Kidney (tissue), 14 donors: ENCODE data around the gene AICDA. TPM values are rescaled to one million over a fixed set of nuclear protein-coding genes. Genes with fewer than 3 reads are reported as not detected.

Experiments used
- DNase-seq, 5 donors: peaks; one replicate each; pipeline ENCODE4 v3.0.0-alpha.2; 2013 to 2020
- FAIRE-seq: peaks from 2 replicates; lab custom pipeline; 2012; peaks lifted over from hg19 to GRCh38; lab: Jason Lieb, UNC
- H3K27ac ChIP-seq, 2 donors: one replicate each; pipeline ENCODE4 v1.7.0; 2013; ENCODE audit warnings: low read depth in 2 of 2, low read length in 2 of 2, inconsistent platforms in 1 of 2
- H3K27me3 ChIP-seq: one replicate; pipeline ENCODE4 v1.7.1; 2013; ENCODE audit warnings: low read length, inconsistent platforms; ENCODE audit not compliant: control insufficient read depth, insufficient read depth
- H3K36me3 ChIP-seq, 3 donors: one replicate each; pipeline versions ENCODE4 v1.7.0 to v1.7.1; 2013; ENCODE audit warnings: low read length in 3 of 3, control low read depth in 1 of 3, inconsistent platforms in 1 of 3; ENCODE audit not compliant: insufficient read depth in 3 of 3, control insufficient read depth in 2 of 3
- H3K4me1 ChIP-seq, 3 donors: one replicate each; pipeline versions ENCODE4 v1.7.0 to v1.7.1; 2013; ENCODE audit warnings: low read length in 3 of 3, inconsistent platforms in 1 of 3, low read depth in 1 of 3; ENCODE audit not compliant: control insufficient read depth in 2 of 3, insufficient read depth in 2 of 3
- H3K4me3 ChIP-seq, 3 donors: one replicate each; pipeline versions ENCODE4 v1.7.0 to v1.8.1; 2013; ENCODE audit warnings: low read length in 3 of 3, control low read depth in 1 of 3, inconsistent platforms in 1 of 3
- H3K9ac ChIP-seq, 3 donors: one replicate each; pipeline versions ENCODE4 v1.7.0 to v1.7.1; 2013; ENCODE audit warnings: low read length in 3 of 3, control low read depth in 1 of 3, inconsistent platforms in 1 of 3
- H3K9me3 ChIP-seq, 3 donors: one replicate each; pipeline versions ENCODE4 v1.7.0 to v1.7.1; 2013; ENCODE audit warnings: low read length in 3 of 3, control low read depth in 1 of 3, inconsistent platforms in 1 of 3; ENCODE audit not compliant: control insufficient read depth in 2 of 3, insufficient read depth in 1 of 3
- CTCF ChIP-seq: IDR thresholded peaks from 3 replicates; pipeline ENCODE4 v1.5.1; 2012; ENCODE audit warnings: mild to moderate bottlenecking, moderate library complexity, borderline replicate concordance; ENCODE audit not compliant: insufficient read depth; ENCODE audit errors: extremely low read depth
- intact Hi-C: fragments of 100-400 bp; cut with DNase I; formaldehyde crosslinking; loops from one replicate; pipeline ENCODE4 v1.11.1; 2022
- polyA plus RNA-seq: library from polyadenylated mRNA; stranded (reverse); fragments of 350-450 nt; fragmentation: Illumina TruSeq; extraction: RNeasy Lipid Tissue Mini Kit (QIAGEN cat#74804); gene quantifications from one replicate; pipeline ENCODE4 v1.2.3, GENCODE V29; 2014; ENCODE audit warnings: low read depth, low replicate concordance; ENCODE audit not compliant: insufficient read depth
- total RNA-seq: library from RNA; stranded (reverse); fragmentation: NEBNext Ultra II Directional; extraction: Animal tissue kit (Norgen Biotek cat#: 25700); gene quantifications from one replicate; pipeline ENCODE4 v1.2.1, GENCODE V29; 2021
- donor health status: control.
- donor health status: control.
- donor health status: control.
- donor health status: control.
- donor health status: control.
- donor health status: DM: yes; HTN: yes; CAD: no.
- donor health status: Normal renal cell carcinoma (clear cell type).

AICDA gene
- total and polyA plus RNA-seq, 2 donors from 2014 or later: not detected

GRCh38 chr12:8606890-8607289, 5.8 kb downstream of the AICDA start:
- no peak overlapping the region for H3K4me3 ChIP-seq
- FAIRE-seq (no peak), DNase-seq (no peak)
- TF ChIP-seq CTCF: no peak
- H3K9ac ChIP-seq: no peak overlapping the region
- no peaks in the 10 kb centered on the region for H3K9me3 ChIP-seq
- H3K36me3 ChIP-seq: no peaks in the 10 kb centered on the region
- H3K4me1 ChIP-seq: no peaks in the 10 kb centered on the region
- no peak overlapping the region for H3K27ac ChIP-seq
- no peaks in the 10 kb centered on the region for H3K27me3 ChIP-seq
- intact Hi-C loops: no loop called here

- TF ChIP-seq CTCF: no peak
- FAIRE-seq: no peak
- H3K4me1 ChIP-seq: no peaks in the 10 kb centered on the region
- no peak overlapping the region for H3K9ac ChIP-seq
- H3K9me3 ChIP-seq: no peaks in the 10 kb centered on the region
- DNase-seq: no peak
- no peaks in the 10 kb centered on the region for H3K36me3 ChIP-seq
- intact Hi-C loops: no loop called here
- no peak overlapping the region for H3K4me3 ChIP-seq
- H3K27me3 ChIP-seq: no peaks in the 10 kb centered on the region
- no peak overlapping the region for H3K27ac ChIP-seq
These were observed 7.6 kb downstream of the AICDA start for GRCh38 chr12:8605057-8605456.

GRCh38 chr12:8603856-8604255, 8.8 kb downstream of the AICDA start:
- no peaks in the 10 kb centered on the region for H3K9me3 ChIP-seq
- H3K4me1 ChIP-seq: no peaks in the 10 kb centered on the region
- TF ChIP-seq CTCF: no peak
- DNase-seq (no peak), FAIRE-seq (no peak)
- H3K9ac ChIP-seq: no peak overlapping the region
- H3K27me3 ChIP-seq: no peaks in the 10 kb centered on the region
- H3K27ac ChIP-seq: no peak overlapping the region
- H3K4me3 ChIP-seq: no peak overlapping the region
- intact Hi-C loops: no loop called here
- no peaks in the 10 kb centered on the region for H3K36me3 ChIP-seq

- TF ChIP-seq CTCF: no peak
- intact Hi-C loops: no loop called here
- H3K27ac ChIP-seq: no peak overlapping the region
- H3K36me3 ChIP-seq: no peaks in the 10 kb centered on the region
- DNase-seq (no peak), FAIRE-seq (no peak)
- H3K4me3 ChIP-seq: no peak overlapping the region
- H3K9me3 ChIP-seq: no peaks in the 10 kb centered on the region
- H3K27me3 ChIP-seq: no peaks in the 10 kb centered on the region
- no peak overlapping the region for H3K9ac ChIP-seq
- no peaks in the 10 kb centered on the region for H3K4me1 ChIP-seq
These were observed 9.4 kb downstream of the AICDA start for GRCh38 chr12:8603286-8603685.
